Parathyroid adenoma (tissue), 2 donors: ENCODE measurements around the gene RERE.
A peak's percentile ranks its signal among the peaks of the same experiment; 100 is the strongest.

ENCODE experiments used
- H2AFZ ChIP-seq: fragments of 300-600 bp; sonication (generic); one replicate; pipeline ENCODE4 v1.7.0; 2017; ENCODE audit warnings: antibody characterized with exemption, mild to moderate bottlenecking
- H3K27ac ChIP-seq: fragments of 300-600 bp; sonication (generic); one replicate; pipeline ENCODE4 v1.7.0; 2017
- H3K27me3 ChIP-seq: fragments of 300-600 bp; sonication (generic); one replicate; pipeline ENCODE4 v1.7.0; 2017; ENCODE audit warnings: low read length; ENCODE audit not compliant: control insufficient read depth, insufficient read depth
- H3K36me3 ChIP-seq: fragments of 300-600 bp; sonication (generic); one replicate; pipeline ENCODE4 v1.7.0; 2017; ENCODE audit warnings: low read length; ENCODE audit not compliant: control insufficient read depth, insufficient read depth
- H3K4me1 ChIP-seq: fragments of 300-600 bp; sonication (generic); one replicate; pipeline ENCODE4 v1.7.0; 2017; ENCODE audit warnings: control low read depth
- H3K4me2 ChIP-seq: fragments of 300-600 bp; sonication (generic); one replicate; pipeline ENCODE4 v1.7.0; 2017; ENCODE audit warnings: low read length
- H3K4me3 ChIP-seq: fragments of 300-600 bp; sonication (generic); one replicate; pipeline ENCODE4 v1.7.0; 2017; ENCODE audit warnings: low read depth, low read length
- H3K79me2 ChIP-seq: fragments of 300-600 bp; sonication (generic); one replicate; pipeline ENCODE4 v1.7.0; 2017; ENCODE audit warnings: control low read depth
- H3K9ac ChIP-seq: fragments of 300-600 bp; sonication (generic); one replicate; pipeline ENCODE4 v1.7.0; 2017; ENCODE audit warnings: mild to moderate bottlenecking
- H3K9me3 ChIP-seq: fragments of 300-600 bp; sonication (generic); one replicate; pipeline ENCODE4 v1.7.0; 2017; ENCODE audit warnings: low read length; ENCODE audit not compliant: control insufficient read depth
- CTCF ChIP-seq: fragments of 300-600 bp; sonication (generic); IDR thresholded peaks from one replicate; pipeline ENCODE4 v1.7.0; 2017; ENCODE audit warnings: antibody characterized with exemption, mild to moderate bottlenecking
- donor health status: primary hyperparathyroidism.

RERE gene

GRCh38 chr1:8560611-8561544 lies 256.6 kb downstream of the RERE start:
- no peaks in the 10 kb centered on the region for H3K27me3 ChIP-seq
- H3K4me1 ChIP-seq: peaks cover 4% of the 10 kb centered on the region
- no peak overlapping the region for H3K9ac ChIP-seq
- no peak overlapping the region for H2AFZ ChIP-seq
- no peaks in the 10 kb centered on the region for H3K9me3 ChIP-seq
- no peak overlapping the region for H3K4me3 ChIP-seq
- H3K27ac ChIP-seq: no peak overlapping the region
- H3K36me3 ChIP-seq: no peaks in the 10 kb centered on the region
- H3K79me2 ChIP-seq: peaks cover 4% of the 10 kb centered on the region
- peak; percentile 77 for TF ChIP-seq CTCF
- peak overlapping the region; percentile 53 for H3K4me2 ChIP-seq

GRCh38 chr1:8560035-8560434 lies 257.4 kb downstream of the RERE start:
- H3K9ac ChIP-seq: no peak overlapping the region
- TF ChIP-seq CTCF: no peak
- H3K9me3 ChIP-seq: no peaks in the 10 kb centered on the region
- H3K4me2 ChIP-seq: peak overlapping the region; percentile 53
- H2AFZ ChIP-seq: no peak overlapping the region
- no peaks in the 10 kb centered on the region for H3K36me3 ChIP-seq
- peaks cover 3% of the 10 kb centered on the region for H3K79me2 ChIP-seq
- no peak overlapping the region for H3K27ac ChIP-seq
- H3K4me3 ChIP-seq: no peak overlapping the region
- H3K27me3 ChIP-seq: no peaks in the 10 kb centered on the region
- H3K4me1 ChIP-seq: peaks cover 4% of the 10 kb centered on the region

GRCh38 chr1:8555582-8555981 lies 261.9 kb downstream of the RERE start:
- TF ChIP-seq CTCF: no peak
- H3K4me3 ChIP-seq: no peak overlapping the region
- H3K36me3 ChIP-seq: no peaks in the 10 kb centered on the region
- H3K4me1 ChIP-seq: no peaks in the 10 kb centered on the region
- no peak overlapping the region for H2AFZ ChIP-seq
- H3K9me3 ChIP-seq: no peaks in the 10 kb centered on the region
- no peak overlapping the region for H3K27ac ChIP-seq
- no peak overlapping the region for H3K4me2 ChIP-seq
- no peaks in the 10 kb centered on the region for H3K27me3 ChIP-seq
- peaks cover 13% of the 10 kb centered on the region for H3K79me2 ChIP-seq
- no peak overlapping the region for H3K9ac ChIP-seq

- H3K4me3 ChIP-seq: no peak overlapping the region
- no peaks in the 10 kb centered on the region for H3K27me3 ChIP-seq
- H3K36me3 ChIP-seq: no peaks in the 10 kb centered on the region
- H3K9me3 ChIP-seq: no peaks in the 10 kb centered on the region
- no peak overlapping the region for H2AFZ ChIP-seq
- TF ChIP-seq CTCF: no peak
- no peak overlapping the region for H3K4me2 ChIP-seq
- H3K4me1 ChIP-seq: no peaks in the 10 kb centered on the region
- H3K9ac ChIP-seq: no peak overlapping the region
- no peak overlapping the region for H3K27ac ChIP-seq
- H3K79me2 ChIP-seq: peaks cover 13% of the 10 kb centered on the region
Measured at GRCh38 chr1:8554956-8555534, 262.4 kb downstream of the RERE start.
